CD14-positive monocyte (primary cell): ENCODE results near the gene CYP2C9. TPM values are rescaled to one million over a fixed set of nuclear protein-coding genes. Genes with fewer than 3 reads are reported as not detected.

Experiments
- DNase-seq, 3 donors: peaks; one replicate each; pipeline ENCODE4 v3.0.0-alpha.2; 2011 to 2022
- H2AFZ ChIP-seq: 2 replicates; pipeline ENCODE4 v1.6.0; 2012; ENCODE audit warnings: mild to moderate bottlenecking, low read depth, low read length, inconsistent platforms; ENCODE audit not compliant: insufficient read depth, poor library complexity, severe bottlenecking
- H3K27ac ChIP-seq, 2 donors: 1 replicate in 1 of 2; 2 replicates in 1 of 2; pipeline ENCODE4 v1.5.1; 2012 to 2013; ENCODE audit warnings: low read length in 2 of 2, control low read depth in 1 of 2, inconsistent platforms in 1 of 2, low read depth in 1 of 2, mild to moderate bottlenecking in 1 of 2
- H3K27me3 ChIP-seq, 2 donors: one replicate each; pipeline versions ENCODE4 v1.6.0 to v1.6.1; 2011 to 2013; ENCODE audit warnings: low read length in 2 of 2; ENCODE audit not compliant: control insufficient read depth in 2 of 2, insufficient read depth in 2 of 2
- H3K36me3 ChIP-seq, 2 donors: replicated peaks in 1 of 2; 1 replicate in 1 of 2; 2 replicates in 1 of 2; pipeline versions ENCODE4 v1.5.1 to v1.6.1; 2012 to 2013; ENCODE audit warnings: low read length in 2 of 2, control low read depth in 1 of 2, inconsistent platforms in 1 of 2, mild to moderate bottlenecking in 1 of 2; ENCODE audit not compliant: insufficient read depth in 2 of 2, control insufficient read depth in 1 of 2
- H3K4me1 ChIP-seq, 2 donors: 1 replicate in 1 of 2; 2 replicates in 1 of 2; pipeline versions ENCODE4 v1.5.1 to v1.6.1; 2012 to 2013; ENCODE audit warnings: low read length in 2 of 2, control low read depth in 1 of 2, inconsistent platforms in 1 of 2, mild to moderate bottlenecking in 1 of 2, moderate library complexity in 1 of 2; ENCODE audit not compliant: insufficient read depth in 2 of 2, control insufficient read depth in 1 of 2
- H3K4me2 ChIP-seq: replicated peaks from 2 replicates; pipeline ENCODE3; 2012; ENCODE audit warnings: low read length, moderate library complexity, mild to moderate bottlenecking; ENCODE audit not compliant: poor library complexity, severe bottlenecking; ENCODE audit errors: extremely low read depth
- H3K4me3 ChIP-seq, 3 experiments: fragments of 200-600 bp in 1 of 3; sonication (generic) in 1 of 3; replicated peaks in 1 of 3; 1 replicate in 2 of 3; 2 replicates in 1 of 3; pipeline ENCODE4 v1.5.1; 2011 to 2013; ENCODE audit warnings: low read length in 3 of 3, mild to moderate bottlenecking in 3 of 3, control low read depth in 2 of 3, low read depth in 2 of 3, inconsistent platforms in 1 of 3, moderate library complexity in 1 of 3
- H3K79me2 ChIP-seq: 2 replicates; pipeline ENCODE4 v1.6.0; 2012; ENCODE audit warnings: mild to moderate bottlenecking, control low read depth, inconsistent platforms, low read length, moderate library complexity; ENCODE audit not compliant: insufficient read depth
- H3K9ac ChIP-seq: 2 replicates; pipeline ENCODE4 v1.6.0; 2017; ENCODE audit warnings: low read length, mild to moderate bottlenecking; ENCODE audit not compliant: insufficient read depth, poor library complexity, severe bottlenecking
- H3K9me3 ChIP-seq, 2 donors: replicated peaks in 1 of 2; 1 replicate in 1 of 2; 2 replicates in 1 of 2; pipeline versions ENCODE4 v1.5.1 to v1.6.1; 2012 to 2013; ENCODE audit warnings: low read length in 2 of 2, control low read depth in 1 of 2; ENCODE audit not compliant: control insufficient read depth in 1 of 2, insufficient read depth in 1 of 2
- H4K20me1 ChIP-seq: 2 replicates; pipeline ENCODE4 v1.6.0; 2012; ENCODE audit warnings: mild to moderate bottlenecking, low read length, control low read depth, moderate library complexity; ENCODE audit not compliant: insufficient read depth
- H3K27ac Mint-ChIP-seq, 7 donors: one replicate each; pipeline ENCODE4 v1.8.0; 2020; ENCODE audit warnings: mild to moderate bottlenecking in 7 of 7, mixed read lengths in 7 of 7, moderate library complexity in 6 of 7, inconsistent platforms in 2 of 7
- H3K27me3 Mint-ChIP-seq, 3 donors: one replicate each; pipeline ENCODE4 v1.8.0; 2021 to 2022; ENCODE audit warnings: low read depth in 3 of 3, mild to moderate bottlenecking in 3 of 3, mixed read lengths in 3 of 3, moderate library complexity in 3 of 3, inconsistent platforms in 1 of 3
- H3K36me3 Mint-ChIP-seq, 2 donors: one replicate each; pipeline ENCODE4 v1.8.0; 2020; ENCODE audit warnings: mixed read lengths in 2 of 2, inconsistent platforms in 1 of 2, mild to moderate bottlenecking in 1 of 2
- H3K4me1 Mint-ChIP-seq: one replicate; pipeline ENCODE4 v1.8.0; 2020; ENCODE audit warnings: mild to moderate bottlenecking, mixed read lengths
- H3K4me3 Mint-ChIP-seq, 2 donors: one replicate each; pipeline ENCODE4 v1.8.0; 2020; ENCODE audit warnings: mild to moderate bottlenecking in 2 of 2, mixed read lengths in 2 of 2, moderate library complexity in 1 of 2
- H3K9me3 Mint-ChIP-seq, 7 donors: one replicate each; pipeline ENCODE4 v1.8.0; 2020 to 2022; ENCODE audit warnings: mixed read lengths in 7 of 7, mild to moderate bottlenecking in 6 of 7, moderate library complexity in 6 of 7, inconsistent platforms in 2 of 7
- WGBS: methylation state at CpG from one replicate; pipeline ENCODE4 v1.1.5; 2013; ENCODE audit warnings: missing lambda C conversion rate; ENCODE audit not compliant: insufficient coverage; 5-methylcytosine and 5-hydroxymethylcytosine counted together
- intact Hi-C, 2 donors: fragments of 100-400 bp; cut with micrococcal nuclease; formaldehyde crosslinking; loops; one replicate each; pipeline versions ENCODE4 v1.15.0 to v1.15.1; 2023
- polyA plus RNA-seq, 3 donors: library from polyadenylated mRNA; depleted of rRNA in 1 of 3; unstranded in 2 of 3; stranded (reverse) in 1 of 3; fragments of 300-500 nt in 2 of 3; fragments of >200 nt in 1 of 3; fragmentation: Illumina TruSeq in 2 of 3; gene quantifications; 1 replicate in 2 of 3; 2 replicates in 1 of 3; pipeline ENCODE4 v1.2.3, GENCODE V29; 2012 to 2021
- TF ChIP-seq, protein P1 (sequence below): fragments of 200-600 bp; IDR thresholded peaks from one replicate; pipeline ENCODE4 v1.8.0; 2022; ENCODE audit warnings: antibody characterized with exemption, mild to moderate bottlenecking

CYP2C9 gene
- polyA plus RNA-seq, 3 donors, result not detected

DNA sequence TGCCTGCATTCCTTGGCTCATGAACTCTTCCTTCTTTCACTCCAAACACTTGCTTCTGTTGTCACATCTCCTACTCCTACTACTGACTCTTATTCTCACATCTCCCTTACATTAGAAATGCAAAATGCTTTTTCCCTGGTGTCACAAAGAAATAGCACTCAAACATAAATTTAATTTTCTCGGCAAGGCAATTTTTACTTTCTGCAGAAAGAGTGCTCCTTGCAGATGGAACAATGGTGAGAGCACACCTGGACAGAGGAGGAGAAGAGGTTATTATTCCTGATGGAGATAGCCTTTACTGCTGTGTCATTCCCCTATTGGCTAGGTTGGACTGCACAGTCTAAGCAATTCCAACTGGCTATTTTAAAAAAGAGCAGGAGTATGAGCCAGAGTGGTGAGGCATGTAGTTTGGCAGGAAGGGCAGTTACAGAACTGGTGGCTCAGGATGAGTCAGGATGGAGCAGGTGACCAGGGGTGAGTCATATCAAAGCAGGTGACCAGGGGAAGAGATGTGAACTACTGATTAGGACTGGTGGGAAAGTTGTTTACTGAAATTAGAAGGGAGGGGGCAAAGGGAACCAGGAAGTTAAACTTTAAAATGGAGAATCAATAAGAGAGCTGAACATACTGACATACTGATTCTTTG, 52.9 kb downstream of the CYP2C9 start:
- Mint-ChIP-seq H3K36me3 (no peaks in the 10 kb centered on the region), H3K4me1 (no peaks in the 10 kb centered on the region), H3K27me3 (peaks cover 0 to 2% (median 0%) of the 10 kb centered on the region in 3 donors), H3K27ac (no peak overlapping the region), H3K9me3 (peaks cover 9 to 28% (median 22%) of the 10 kb centered on the region in 7 donors), H3K4me3 (no peak overlapping the region)
- H3K27me3 ChIP-seq, result no peaks in the 10 kb centered on the region
- H3K4me3 ChIP-seq, result no peak overlapping the region
- DNase-seq, result no peak
- H3K4me1 ChIP-seq, result no peaks in the 10 kb centered on the region
- peaks cover 18 to 22% of the 10 kb centered on the region in 2 donors for H3K9me3 ChIP-seq
- H3K36me3 ChIP-seq, result no peaks in the 10 kb centered on the region
- no CpG with 5 or more reads among the region's 1 CpG for WGBS
- TF ChIP-seq, protein P1, sequence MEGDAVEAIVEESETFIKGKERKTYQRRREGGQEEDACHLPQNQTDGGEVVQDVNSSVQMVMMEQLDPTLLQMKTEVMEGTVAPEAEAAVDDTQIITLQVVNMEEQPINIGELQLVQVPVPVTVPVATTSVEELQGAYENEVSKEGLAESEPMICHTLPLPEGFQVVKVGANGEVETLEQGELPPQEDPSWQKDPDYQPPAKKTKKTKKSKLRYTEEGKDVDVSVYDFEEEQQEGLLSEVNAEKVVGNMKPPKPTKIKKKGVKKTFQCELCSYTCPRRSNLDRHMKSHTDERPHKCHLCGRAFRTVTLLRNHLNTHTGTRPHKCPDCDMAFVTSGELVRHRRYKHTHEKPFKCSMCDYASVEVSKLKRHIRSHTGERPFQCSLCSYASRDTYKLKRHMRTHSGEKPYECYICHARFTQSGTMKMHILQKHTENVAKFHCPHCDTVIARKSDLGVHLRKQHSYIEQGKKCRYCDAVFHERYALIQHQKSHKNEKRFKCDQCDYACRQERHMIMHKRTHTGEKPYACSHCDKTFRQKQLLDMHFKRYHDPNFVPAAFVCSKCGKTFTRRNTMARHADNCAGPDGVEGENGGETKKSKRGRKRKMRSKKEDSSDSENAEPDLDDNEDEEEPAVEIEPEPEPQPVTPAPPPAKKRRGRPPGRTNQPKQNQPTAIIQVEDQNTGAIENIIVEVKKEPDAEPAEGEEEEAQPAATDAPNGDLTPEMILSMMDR, result no peak
- H2AFZ ChIP-seq, result no peak overlapping the region
- H4K20me1 ChIP-seq, result no peaks in the 10 kb centered on the region
- no peak overlapping the region for H3K27ac ChIP-seq
- no peak overlapping the region for H3K4me2 ChIP-seq
- no peaks in the 10 kb centered on the region for H3K79me2 ChIP-seq
- intact Hi-C loops, result no loop called here
- no peak overlapping the region for H3K9ac ChIP-seq

DNA sequence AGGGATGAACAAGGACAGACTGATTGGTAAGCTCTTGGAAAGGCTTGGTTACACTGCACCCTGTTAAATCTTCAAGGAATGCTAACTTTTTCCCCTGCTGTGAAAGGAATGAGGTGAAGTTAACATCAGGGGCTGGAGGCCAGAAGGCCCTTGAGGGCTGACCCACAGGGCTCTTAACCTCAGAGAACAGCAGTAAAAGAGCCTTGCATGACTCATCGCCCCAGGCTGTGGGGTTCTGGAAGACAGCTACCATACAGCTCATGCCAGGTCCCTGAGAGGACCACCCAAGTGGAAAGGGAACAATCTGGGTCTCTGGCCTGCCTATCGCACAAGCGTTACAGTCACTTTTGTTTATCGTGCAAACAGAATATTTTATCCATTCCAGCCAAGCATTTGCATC, 54.4 kb downstream of the CYP2C9 start:
- DNase-seq, result no peak

More for the DNA sequence above, 54.4 kb downstream of the CYP2C9 start:
- no peak overlapping the region for H3K27ac ChIP-seq
- TF ChIP-seq, protein P1, result no peak
- no peak overlapping the region for H3K27ac Mint-ChIP-seq
- H2AFZ ChIP-seq, result no peak overlapping the region
- H3K4me1 ChIP-seq, result no peaks in the 10 kb centered on the region
- H3K4me3 Mint-ChIP-seq, result no peak overlapping the region
- WGBS, result 100% methylated on average over 1 of the region's 4 CpGs
- intact Hi-C loops, result no loop called here
- peaks cover 9 to 27% (median 25%) of the 10 kb centered on the region in 7 donors for H3K9me3 Mint-ChIP-seq
- H4K20me1 ChIP-seq, result no peaks in the 10 kb centered on the region
- no peak overlapping the region for H3K4me2 ChIP-seq
- peaks cover 18 to 22% of the 10 kb centered on the region in 2 donors for H3K9me3 ChIP-seq
- no peaks in the 10 kb centered on the region for H3K36me3 ChIP-seq
- no peaks in the 10 kb centered on the region for H3K27me3 ChIP-seq
- no peaks in the 10 kb centered on the region for H3K79me2 ChIP-seq
- H3K36me3 Mint-ChIP-seq, result no peaks in the 10 kb centered on the region
- peaks cover 0 to 2% (median 0%) of the 10 kb centered on the region in 3 donors for H3K27me3 Mint-ChIP-seq
- H3K4me1 Mint-ChIP-seq, result no peaks in the 10 kb centered on the region
- H3K9ac ChIP-seq, result no peak overlapping the region
- no peak overlapping the region for H3K4me3 ChIP-seq
